Measurements from ENCODE around the gene TAPBPL. TPM values are rescaled to one million over a fixed set of nuclear protein-coding genes. Genes with fewer than 3 reads are reported as not detected.

Gene TAPBPL
- polyA plus RNA-seq, 3 donors = 89.3 to 145 (median 91.8) TPM

GRCh38 chr12:6442836-6443235 lies 9.0 kb upstream of the TAPBPL start:
- H3K4me1 Mint-ChIP-seq = peaks cover 11% of the 10 kb centered on the region

GRCh38 chr12:6443361-6443983 lies 8.4 kb upstream of the TAPBPL start:
- no peaks in the 10 kb centered on the region for H4K20me1 ChIP-seq (ENCODE audit: insufficient read depth, low read length)
- intact Hi-C loops (cut with micrococcal nuclease) = no loop called here
- no peaks in the 10 kb centered on the region for H3K27me3 ChIP-seq (ENCODE audit: control insufficient read depth in 2 of 2, insufficient read depth in 2 of 2, low read length in 2 of 2)
- H3K9me3 ChIP-seq (replicated peaks in 1 of 2; ENCODE audit: control insufficient read depth in 1 of 2, insufficient read depth in 1 of 2, low read length in 2 of 2) = no peaks in the 10 kb centered on the region
- peaks cover 0 to 4% (median 0%) of the 10 kb centered on the region in 7 donors for H3K9me3 Mint-ChIP-seq
- no peak overlapping the region for H2AFZ ChIP-seq (ENCODE audit: insufficient read depth, low read depth, low read length, poor library complexity, severe bottlenecking)
- H3K79me2 ChIP-seq (ENCODE audit: insufficient read depth, low read length) = no peaks in the 10 kb centered on the region
- H3K4me1 Mint-ChIP-seq = peaks cover 13% of the 10 kb centered on the region
- H3K27ac Mint-ChIP-seq = peak overlapping the region in 2 of 7 donors; percentile 27 to 75
- peaks cover 22 to 24% of the 10 kb centered on the region in 2 donors for H3K36me3 Mint-ChIP-seq
- no peak overlapping the region for H3K4me3 ChIP-seq (replicated peaks in 1 of 3; ENCODE audit: low read depth in 2 of 3, low read length in 3 of 3)
- DNase-seq = no peak
- peaks cover 0 to 9% (median 7%) of the 10 kb centered on the region in 3 donors for H3K27me3 Mint-ChIP-seq (ENCODE audit: low read depth in 3 of 3)
- no peak overlapping the region for H3K9ac ChIP-seq (ENCODE audit: insufficient read depth, low read length, poor library complexity, severe bottlenecking)
- peaks cover 0 to 9% of the 10 kb centered on the region in 2 donors for H3K4me1 ChIP-seq (ENCODE audit: control insufficient read depth in 1 of 2, insufficient read depth in 2 of 2, low read length in 2 of 2)
- H3K4me3 Mint-ChIP-seq = no peak overlapping the region
- H3K27ac ChIP-seq (ENCODE audit: low read depth in 1 of 2, low read length in 2 of 2) = no peak overlapping the region
- 74% methylated on average over 4 of the region's 9 CpGs for WGBS (ENCODE audit: insufficient coverage)
- H3K4me2 ChIP-seq (replicated peaks; ENCODE audit: extremely low read depth, low read length, poor library complexity, severe bottlenecking) = no peak overlapping the region
- H3K36me3 ChIP-seq (replicated peaks in 1 of 2; ENCODE audit: control insufficient read depth in 1 of 2, insufficient read depth in 2 of 2, low read length in 2 of 2) = peaks cover 2 to 21% of the 10 kb centered on the region in 2 donors
- no peak for TF ChIP-seq CTCF (IDR thresholded peaks at IDR 0.05)

More at GRCh38 chr12:6442836-6443235, 9.0 kb upstream of the TAPBPL start:
- no peak overlapping the region for H3K9ac ChIP-seq (ENCODE audit: insufficient read depth, low read length, poor library complexity, severe bottlenecking)
- H3K79me2 ChIP-seq (ENCODE audit: insufficient read depth, low read length) = no peaks in the 10 kb centered on the region
- peaks cover 17 to 23% of the 10 kb centered on the region in 2 donors for H3K36me3 Mint-ChIP-seq
- WGBS (ENCODE audit: insufficient coverage) = 67% methylated on average over 9 of the region's 9 CpGs
- H3K27me3 Mint-ChIP-seq (ENCODE audit: low read depth in 3 of 3) = peaks cover 0 to 9% (median 7%) of the 10 kb centered on the region in 3 donors
- H3K4me3 ChIP-seq (replicated peaks in 1 of 3; ENCODE audit: low read depth in 2 of 3, low read length in 3 of 3) = no peak overlapping the region
- no peak for TF ChIP-seq CTCF (IDR thresholded peaks at IDR 0.05)
- H3K4me2 ChIP-seq (replicated peaks; ENCODE audit: extremely low read depth, low read length, poor library complexity, severe bottlenecking) = no peak overlapping the region
- no peak overlapping the region for H2AFZ ChIP-seq (ENCODE audit: insufficient read depth, low read depth, low read length, poor library complexity, severe bottlenecking)
- H3K27me3 ChIP-seq (ENCODE audit: control insufficient read depth in 2 of 2, insufficient read depth in 2 of 2, low read length in 2 of 2) = no peaks in the 10 kb centered on the region
- no peaks in the 10 kb centered on the region for H4K20me1 ChIP-seq (ENCODE audit: insufficient read depth, low read length)
- peak overlapping the region in 1 of 7 donors; percentile 72 for H3K27ac Mint-ChIP-seq
- peaks cover 0 to 9% of the 10 kb centered on the region in 2 donors for H3K4me1 ChIP-seq (ENCODE audit: control insufficient read depth in 1 of 2, insufficient read depth in 2 of 2, low read length in 2 of 2)
- no peak for DNase-seq
- intact Hi-C loops (cut with micrococcal nuclease) = no loop called here
- H3K9me3 ChIP-seq (replicated peaks in 1 of 2; ENCODE audit: control insufficient read depth in 1 of 2, insufficient read depth in 1 of 2, low read length in 2 of 2) = no peaks in the 10 kb centered on the region
- no peak overlapping the region for H3K4me3 Mint-ChIP-seq
- no peak overlapping the region for H3K27ac ChIP-seq (ENCODE audit: low read depth in 1 of 2, low read length in 2 of 2)
- peaks cover 0 to 4% (median 0%) of the 10 kb centered on the region in 7 donors for H3K9me3 Mint-ChIP-seq
- peaks cover 2 to 21% of the 10 kb centered on the region in 2 donors for H3K36me3 ChIP-seq (replicated peaks in 1 of 2; ENCODE audit: control insufficient read depth in 1 of 2, insufficient read depth in 2 of 2, low read length in 2 of 2)
